ENCODE results near the gene CUL4B. TPM values are rescaled to one million over a fixed set of nuclear protein-coding genes. Genes with fewer than 3 reads are reported as not detected.
"Not testable (repeated sequence)": the region's sequence is repeated elsewhere in the genome, so short reads cannot be mapped to it uniquely, and the experiment has no call there.

The CUL4B gene
- total and polyA plus RNA-seq, 4 donors, result 6.0 to 24.9 (median 12.7) TPM

GRCh38 chrX:120476714-120477113 is 84.0 kb downstream of the CUL4B start:
- no peak overlapping the region for H3K27ac ChIP-seq (ENCODE audit: low read depth in 1 of 2, low read length in 2 of 2)

GRCh38 chrX:120475447-120475846 is 85.3 kb downstream of the CUL4B start:
- H3K9me3 ChIP-seq (ENCODE audit: control insufficient read depth in 4 of 4, low read length in 3 of 4); H3K4me1 ChIP-seq (ENCODE audit: control insufficient read depth in 4 of 4, insufficient read depth in 4 of 4, low read length in 3 of 4); H3K9ac ChIP-seq (ENCODE audit: low read depth in 1 of 2, low read length in 2 of 2); DNase-seq (ENCODE audit: low spot score); H3K4me3 ChIP-seq (ENCODE audit: low read depth in 1 of 3, low read length in 3 of 3); H3K27me3 ChIP-seq (ENCODE audit: control insufficient read depth in 4 of 4, insufficient read depth in 4 of 4, low read length in 3 of 4); H3K36me3 ChIP-seq (ENCODE audit: control insufficient read depth in 4 of 4, insufficient read depth in 3 of 4, low read depth in 1 of 4, low read length in 3 of 4); H3K27ac ChIP-seq (ENCODE audit: low read depth in 1 of 2, low read length in 2 of 2): not testable (repeated sequence)
- 8% methylated on average over 1 of the region's 1 CpG for WGBS
- TF ChIP-seq CTCF (IDR thresholded peaks at IDR 0.05; ENCODE audit: low read depth, low read length, missing input control), result peak; percentile 42
- peak; percentile 60 to 69 for TF ChIP-seq RAD21 (IDR thresholded peaks at IDR 0.05)

More at GRCh38 chrX:120476714-120477113, 84.0 kb downstream of the CUL4B start:
- no peak for DNase-seq (ENCODE audit: low spot score)
- no peaks in the 10 kb centered on the region for H3K36me3 ChIP-seq (ENCODE audit: control insufficient read depth in 4 of 4, insufficient read depth in 3 of 4, low read depth in 1 of 4, low read length in 3 of 4)
- 75% methylated on average over 2 of the region's 2 CpGs for WGBS
- no peak overlapping the region for H3K9ac ChIP-seq (ENCODE audit: low read depth in 1 of 2, low read length in 2 of 2)
- TF ChIP-seq CTCF (IDR thresholded peaks at IDR 0.05; ENCODE audit: low read depth, low read length, missing input control) (no peak), HNF4G (IDR thresholded peaks at IDR 0.05) (no peak)
- H3K4me3 ChIP-seq (ENCODE audit: low read depth in 1 of 3, low read length in 3 of 3), result no peak overlapping the region
- no peaks in the 10 kb centered on the region for H3K9me3 ChIP-seq (ENCODE audit: control insufficient read depth in 4 of 4, low read length in 3 of 4)
- peaks cover 0 to 2% (median 0%) of the 10 kb centered on the region in 4 donors for H3K4me1 ChIP-seq (ENCODE audit: control insufficient read depth in 4 of 4, insufficient read depth in 4 of 4, low read length in 3 of 4)
- no peaks in the 10 kb centered on the region for H3K27me3 ChIP-seq (ENCODE audit: control insufficient read depth in 4 of 4, insufficient read depth in 4 of 4, low read length in 3 of 4)

Small RNA genes lying within 50 kb of the gene (small RNA-seq; reads per million reads assigned to genes)
- not detected for gene RNU7-37P

Other genes starting within 250 kb of the CUL4B start
- not detected for gene TMEM255A, start 249.5 kb downstream of the CUL4B start, total RNA-seq
- under 1 TPM in 1 of 2 donors, not detected in 1; 0.08 TPM for gene TMEM255A, start 249.5 kb downstream of the CUL4B start, polyA plus RNA-seq
- not detected for gene ATP1B4, start 198.9 kb downstream of the CUL4B start, total RNA-seq
- not detected for gene ATP1B4, start 198.9 kb downstream of the CUL4B start, polyA plus RNA-seq
- gene LAMP2, start 91.7 kb downstream of the CUL4B start, total RNA-seq, result 100 to 1,000 TPM in 1 of 2 donors, 10 to 100 TPM in 1; 80.0 to 111 TPM
- 100 to 1,000 TPM; 128 to 140 TPM for gene LAMP2, start 91.7 kb downstream of the CUL4B start, polyA plus RNA-seq
- gene MCTS1, start 43.1 kb upstream of the CUL4B start, total RNA-seq, result 10 to 100 TPM; 12.1 to 17.2 TPM
- gene MCTS1, start 43.1 kb upstream of the CUL4B start, polyA plus RNA-seq, result 10 to 100 TPM; 32.9 to 56.1 TPM
- 10 to 100 TPM; 18.9 to 24.3 TPM for gene C1GALT1C1, start 69.1 kb upstream of the CUL4B start, total RNA-seq
- gene C1GALT1C1, start 69.1 kb upstream of the CUL4B start, polyA plus RNA-seq, result 10 to 100 TPM; 16.8 to 25.9 TPM

Measured in liver (tissue), 10 donors.